HG03025 (cell line): Measurements from ENCODE around the gene NT5C2.
"Not testable (repeated sequence)": the region's sequence is repeated elsewhere in the genome, so short reads cannot be mapped to it uniquely, and the experiment has no call there.

Experiments
- ATAC-seq: cut with Tn5 transposase; IDR thresholded peaks from one replicate; pipeline ENCODE4 v1.9.1; 2021; ENCODE audit warnings: mild to moderate bottlenecking, moderate library complexity; ENCODE audit not compliant: unreplicated experiment, low FRiP score

The NT5C2 gene

GRCh38 chr10:103067484-103067883 is 125.6 kb downstream of the NT5C2 start:
- ATAC-seq: no peak

DNA sequence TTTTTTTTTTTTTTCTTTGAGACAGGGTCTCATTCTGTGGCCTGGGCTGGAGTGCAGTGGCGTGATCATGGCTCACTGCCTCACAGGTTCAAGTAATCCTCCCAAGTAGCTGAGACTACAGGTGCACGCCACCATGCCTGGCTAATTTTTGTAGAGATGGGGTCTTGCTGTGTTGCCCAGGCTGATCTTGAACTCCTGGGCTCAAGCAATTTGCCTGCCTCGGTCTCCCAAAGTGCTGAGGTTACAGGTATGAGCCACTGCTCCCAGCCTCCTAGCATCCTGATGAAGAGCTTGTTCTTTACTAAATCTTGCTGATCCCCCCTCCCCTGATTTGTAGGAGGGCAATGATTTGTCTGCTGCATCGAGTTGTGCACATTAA is 126.0 kb downstream of the NT5C2 start:
- ATAC-seq: not testable (repeated sequence)

GRCh38 chr10:103066141-103067098 is 126.7 kb downstream of the NT5C2 start:
- no peak for ATAC-seq

- ATAC-seq: no peak
Measured at GRCh38 chr10:103064956-103065355, 128.1 kb downstream of the NT5C2 start.

DNA sequence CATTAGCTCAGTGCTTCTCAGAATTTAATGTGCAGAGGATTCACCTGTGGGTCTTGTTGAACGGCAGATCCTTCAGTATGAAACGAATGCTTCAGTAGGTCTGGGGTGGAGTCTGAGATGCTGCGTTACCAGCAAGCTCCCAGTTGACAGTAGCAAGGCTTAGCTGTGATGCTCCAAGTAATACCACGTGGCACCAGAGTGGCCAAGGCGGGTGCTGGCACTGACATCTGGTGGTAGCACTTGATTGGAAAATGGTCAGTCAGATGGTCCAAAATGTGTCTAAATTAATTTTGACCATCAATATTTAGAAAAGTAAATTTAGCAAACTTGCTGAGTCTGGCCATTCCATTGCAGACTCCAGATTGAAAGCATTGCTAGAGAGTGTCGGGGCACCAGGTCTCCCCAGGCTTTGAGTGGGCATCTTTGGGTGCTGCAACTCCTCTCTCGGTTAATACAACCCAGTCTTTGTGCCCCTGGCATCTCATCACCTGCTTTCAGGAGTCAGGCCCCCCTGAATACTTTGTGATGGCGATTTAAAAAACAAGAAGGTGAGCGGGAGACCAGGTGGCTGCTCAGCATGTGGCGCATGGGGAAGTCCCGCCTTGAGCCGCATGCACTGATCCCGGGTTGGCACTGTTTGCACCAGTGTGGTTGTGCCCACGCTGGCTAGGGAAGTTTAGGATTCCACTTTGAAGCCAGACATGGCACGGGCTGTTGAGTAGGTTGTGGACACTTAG is 130.1 kb downstream of the NT5C2 start:
- ATAC-seq: no peak

- no peak for ATAC-seq
Measured at GRCh38 chr10:103060575-103060974, 132.5 kb downstream of the NT5C2 start.

- no peak for ATAC-seq
Measured at GRCh38 chr10:103058034-103058433, 135.0 kb downstream of the NT5C2 start.

DNA sequence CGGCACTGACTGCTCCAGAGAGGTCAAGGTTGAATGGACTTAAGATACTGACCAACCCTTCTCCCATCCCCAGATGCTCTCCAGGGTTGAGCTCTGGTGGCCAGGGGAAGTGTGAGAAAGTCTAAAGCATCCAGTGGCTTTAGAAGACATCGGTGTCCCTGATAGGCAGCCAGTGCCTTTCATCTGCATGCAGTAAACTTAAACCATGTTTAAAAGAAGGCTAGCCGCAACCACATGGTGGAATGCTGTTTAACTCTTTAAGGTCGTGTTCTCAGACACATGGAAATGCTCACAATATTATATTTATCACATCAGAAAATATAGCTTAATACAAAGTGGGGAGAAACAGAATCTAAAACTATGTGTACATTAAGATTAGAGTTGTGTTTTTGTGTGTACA is 138.0 kb downstream of the NT5C2 start:
- ATAC-seq: no peak

- ATAC-seq: no peak
Measured at GRCh38 chr10:103054621-103055020, 138.5 kb downstream of the NT5C2 start.

DNA sequence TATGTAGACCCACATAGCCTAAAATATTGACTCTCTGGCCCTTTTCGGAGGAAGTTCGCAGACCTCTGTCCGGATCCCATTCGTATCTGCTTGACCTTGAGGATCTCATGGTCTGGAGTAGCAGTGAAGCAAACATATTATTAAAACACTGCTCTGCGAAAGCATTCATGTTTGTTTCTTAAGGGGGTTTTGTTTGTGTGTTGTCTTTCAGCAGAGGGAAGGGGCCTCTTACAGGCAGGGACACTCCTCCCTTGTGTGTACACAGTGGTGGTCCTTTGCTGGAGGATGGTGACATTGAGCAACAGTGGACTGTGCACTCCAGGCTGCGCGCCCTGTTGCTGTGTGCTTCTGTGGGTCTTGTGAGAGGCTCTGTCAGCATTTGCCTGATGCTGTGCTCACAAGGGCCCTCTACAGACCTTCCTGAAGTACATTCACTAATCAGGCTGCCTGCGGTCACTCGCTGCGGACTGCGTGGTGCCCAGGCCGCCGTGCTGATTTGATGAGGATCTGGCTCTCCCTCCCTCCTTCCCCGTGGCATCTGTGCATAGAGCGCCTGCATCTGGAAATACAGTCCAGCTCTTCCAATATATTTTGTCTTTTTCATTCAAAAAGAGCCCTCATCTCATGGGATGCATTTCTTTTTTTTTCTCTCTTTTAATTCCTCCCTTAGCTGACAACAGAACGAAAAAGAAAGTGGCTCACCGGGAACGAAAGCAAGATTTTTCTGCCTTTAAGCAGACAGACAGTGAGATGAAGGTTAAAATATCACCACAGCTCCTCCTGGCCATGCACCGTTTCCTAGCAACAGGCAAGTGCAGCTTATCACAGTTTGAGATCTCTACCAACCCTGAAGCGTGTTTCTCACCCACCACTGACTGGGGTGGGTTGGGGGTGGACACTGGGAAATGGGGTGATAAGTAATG is 139.2 kb downstream of the NT5C2 start:
- no peak for ATAC-seq

DNA sequence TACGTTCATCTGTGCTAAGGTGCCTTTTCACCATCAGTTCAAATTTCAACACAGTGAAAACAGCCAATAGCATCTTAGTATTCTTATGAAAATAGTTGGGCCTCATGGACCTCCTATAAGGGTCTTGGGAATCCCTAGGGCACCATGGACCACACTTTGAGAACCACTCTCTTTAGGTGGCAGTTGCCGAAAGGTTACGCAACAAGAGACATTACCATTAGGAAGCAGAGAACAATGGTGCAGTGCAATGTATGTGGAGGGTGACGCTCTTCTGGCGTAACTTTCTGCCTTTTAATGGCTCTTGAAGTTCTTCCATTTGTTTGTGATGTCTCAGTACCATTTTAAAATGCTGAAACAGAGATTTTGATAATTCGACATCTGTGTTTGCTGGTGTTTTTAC is 143.8 kb downstream of the NT5C2 start:
- no peak for ATAC-seq

- no peak for ATAC-seq
Measured at GRCh38 chr10:103047381-103047780, 145.7 kb downstream of the NT5C2 start.

DNA sequence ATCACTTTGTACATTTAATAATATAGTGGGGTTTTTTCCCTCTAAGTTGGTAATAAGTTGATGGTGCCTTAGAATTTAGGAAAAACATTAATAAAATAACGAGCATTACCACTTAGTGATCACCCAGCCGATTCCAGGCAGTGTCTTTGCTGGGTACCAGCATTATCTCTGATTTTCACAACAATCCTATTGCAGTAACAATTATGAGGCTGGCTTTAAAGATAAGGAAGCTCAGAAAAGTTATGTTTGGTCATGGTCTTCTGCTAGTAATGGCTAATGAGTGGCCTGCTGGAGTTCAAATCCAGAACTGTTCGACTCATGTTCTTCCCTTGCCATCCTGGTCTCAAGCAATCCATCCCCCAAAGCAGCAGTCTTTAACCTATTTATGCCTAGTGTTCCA is 147.1 kb downstream of the NT5C2 start:
- no peak for ATAC-seq

DNA sequence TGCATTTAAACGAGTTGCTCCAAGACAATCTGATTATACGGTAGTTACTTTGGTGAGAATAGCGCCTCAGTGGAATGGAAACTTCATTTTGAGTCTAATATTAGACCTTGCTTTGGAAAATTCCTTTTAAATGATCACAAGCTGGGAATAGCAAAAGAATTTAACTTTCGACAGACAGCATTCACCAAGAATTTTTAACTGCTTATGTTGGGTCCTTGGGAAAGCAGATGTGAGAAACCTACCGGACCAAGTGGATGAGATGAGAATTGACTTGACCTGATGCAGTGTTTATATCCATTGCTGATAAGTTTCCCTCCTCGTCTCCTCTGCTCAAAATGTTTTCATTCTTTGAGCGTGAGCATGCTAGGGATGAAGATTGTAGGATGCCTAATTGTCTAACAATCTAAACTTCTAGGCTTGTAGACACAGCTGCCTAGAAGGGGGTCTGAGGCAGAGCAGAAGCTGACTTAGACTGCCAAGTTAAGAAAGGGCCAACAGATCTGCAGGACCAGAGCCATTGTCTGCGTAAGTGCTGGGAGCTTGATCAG is 148.1 kb downstream of the NT5C2 start:
- ATAC-seq: no peak

DNA sequence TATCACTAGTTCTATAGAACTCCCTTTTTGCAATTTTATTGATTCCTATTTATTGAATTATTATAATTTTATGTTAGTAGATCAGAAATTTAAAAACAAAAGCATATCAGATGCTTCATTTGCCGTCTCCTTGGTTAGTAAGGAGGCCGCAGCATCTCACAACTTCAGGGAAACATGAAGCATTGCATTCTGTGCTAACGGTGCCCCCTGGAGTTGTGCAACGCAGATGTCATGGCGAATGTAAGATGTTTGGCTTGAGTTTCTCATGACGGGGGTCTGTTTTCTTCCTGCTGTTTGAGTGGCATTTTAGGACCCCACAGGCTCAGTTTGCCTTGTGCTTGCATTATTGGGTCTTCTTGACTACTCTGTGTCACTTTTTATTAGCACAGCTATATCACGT is 150.2 kb downstream of the NT5C2 start:
- no peak for ATAC-seq

DNA sequence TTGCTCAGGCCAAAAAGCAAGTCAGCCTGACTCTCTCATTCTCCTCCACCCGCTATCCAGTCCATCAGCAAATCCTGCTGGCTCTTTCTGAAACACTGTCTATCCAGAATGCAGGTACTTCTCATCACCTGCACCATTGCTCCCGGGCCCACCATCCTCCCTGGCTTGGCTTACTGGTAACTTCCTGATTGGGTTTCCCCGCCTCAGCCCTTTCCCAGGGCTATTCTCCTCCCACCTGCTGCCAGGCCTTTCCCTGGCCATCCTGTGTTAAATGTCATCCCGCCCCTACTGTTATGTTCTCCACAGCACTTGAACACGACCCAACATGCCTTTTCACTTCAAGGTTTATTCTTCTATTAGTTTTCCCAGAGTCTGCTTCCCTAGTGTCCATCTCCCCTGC is 150.9 kb downstream of the NT5C2 start:
- no peak for ATAC-seq

- ATAC-seq: no peak
Measured at GRCh38 chr10:103041391-103041790, 151.7 kb downstream of the NT5C2 start.

- no peak for ATAC-seq
Measured at GRCh38 chr10:103040418-103040817, 152.7 kb downstream of the NT5C2 start.

- no peak for ATAC-seq
Measured at GRCh38 chr10:103038570-103038969, 154.5 kb downstream of the NT5C2 start.
